GM15510 (cell line): Measurements from ENCODE around the gene DHRS9.

Experiments
- POLR2A ChIP-seq: IDR thresholded peaks from 3 replicates; pipeline ENCODE4 v1.6.1; 2011; ENCODE audit warnings: borderline replicate concordance; ENCODE audit not compliant: insufficient read length; ENCODE audit errors: extremely low read depth

Gene DHRS9

DNA sequence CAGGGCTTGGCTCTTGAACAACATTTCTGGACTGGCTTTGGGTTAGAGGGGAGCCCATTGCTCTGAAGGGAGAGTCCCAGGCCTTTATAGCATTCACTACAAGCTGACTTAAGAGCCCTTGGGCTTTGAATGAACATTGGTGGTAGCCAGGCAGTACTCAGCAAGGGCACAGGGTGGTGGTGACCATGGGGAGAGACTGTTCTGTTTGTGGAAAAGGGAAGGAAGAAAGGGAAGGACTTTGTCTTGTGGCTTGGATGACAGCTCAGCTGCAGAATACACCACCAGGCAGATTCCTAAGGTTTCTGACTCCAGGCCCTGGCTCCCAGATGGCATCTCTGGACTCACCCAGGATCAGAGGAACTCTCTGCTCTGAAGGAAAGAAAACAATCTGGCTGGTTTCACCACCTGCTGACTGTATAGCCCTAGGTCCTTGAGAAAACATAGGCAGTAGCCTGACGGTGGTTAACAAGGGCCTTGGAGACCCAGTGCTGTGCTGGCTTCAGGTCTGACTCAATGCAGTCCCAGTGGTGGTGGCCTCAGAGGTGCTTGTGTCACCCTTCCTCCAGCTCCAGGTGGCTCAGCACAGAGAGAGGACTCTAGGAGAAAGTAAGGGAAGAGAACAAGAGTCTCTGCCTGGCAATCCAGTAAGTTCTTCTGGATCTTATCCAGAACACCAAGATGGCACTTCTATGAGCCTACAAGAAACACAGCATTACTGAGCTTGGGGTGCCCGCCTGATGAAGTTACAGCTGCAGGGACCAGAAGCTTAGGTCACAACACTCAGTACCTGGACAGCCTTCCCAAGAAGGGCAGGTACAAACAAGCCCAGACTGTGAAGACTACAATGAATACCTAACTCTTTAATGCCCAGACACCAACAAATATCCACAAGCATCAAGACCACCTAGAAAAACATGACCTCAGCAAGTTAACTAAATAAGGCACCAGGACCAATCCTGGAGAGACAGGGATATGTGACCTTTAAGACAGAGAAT lies 21.8 kb upstream of the DHRS9 start:
- TF ChIP-seq POLR2A = no peak

DNA sequence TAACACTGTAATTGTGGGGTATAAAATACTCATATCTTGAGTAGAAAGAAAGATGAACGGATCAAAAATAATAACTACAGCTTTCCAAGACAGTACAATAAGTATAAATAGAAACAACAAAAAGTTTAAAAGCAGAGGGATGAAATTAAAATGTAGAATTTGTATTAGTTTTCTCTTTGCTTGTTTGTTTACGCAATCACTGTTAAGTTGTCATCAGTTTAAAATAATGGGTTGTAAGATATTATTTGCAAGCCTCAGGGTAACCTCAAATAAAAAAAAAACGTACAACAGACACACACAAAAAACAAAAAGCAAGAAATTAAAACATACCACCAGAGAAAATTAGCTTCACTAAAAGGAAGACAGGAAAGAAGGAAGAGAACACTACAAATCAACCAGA lies 20.2 kb upstream of the DHRS9 start:
- TF ChIP-seq POLR2A = no peak

DNA sequence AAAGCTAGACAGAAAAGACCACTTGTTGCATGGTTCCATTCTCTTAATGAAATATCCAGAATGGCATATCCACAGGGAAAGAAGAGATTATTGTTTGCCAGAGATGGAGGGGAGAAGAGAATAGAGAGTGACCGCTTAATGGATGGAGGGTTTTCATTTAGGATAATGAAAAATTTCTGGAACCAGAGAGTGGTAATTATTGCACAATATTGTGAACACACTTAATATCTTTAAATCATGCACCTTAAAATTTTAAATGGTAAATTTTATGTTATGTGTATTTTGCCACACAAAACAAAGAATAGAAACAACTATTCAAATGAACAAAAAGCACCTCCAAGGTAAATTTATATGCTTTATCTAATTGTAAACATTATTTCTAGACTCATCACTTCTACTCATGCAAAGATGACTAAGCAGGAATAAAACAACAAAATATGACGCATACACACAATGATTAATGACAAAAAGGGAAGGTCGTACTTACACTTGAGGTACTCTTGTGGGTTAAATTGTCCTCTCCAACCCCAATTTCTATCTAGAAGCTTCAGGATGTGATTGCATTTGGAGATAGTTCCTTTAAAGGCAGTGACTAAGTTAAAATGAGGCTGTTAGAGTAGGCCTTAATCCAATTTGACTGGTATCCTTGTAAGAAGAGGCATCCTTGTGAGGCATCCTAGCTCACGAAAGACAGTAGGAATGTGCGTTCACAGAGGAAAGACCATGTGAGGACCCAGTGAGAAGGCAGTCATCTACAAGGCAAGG lies 18.7 kb upstream of the DHRS9 start:
- no peak for TF ChIP-seq POLR2A

DNA sequence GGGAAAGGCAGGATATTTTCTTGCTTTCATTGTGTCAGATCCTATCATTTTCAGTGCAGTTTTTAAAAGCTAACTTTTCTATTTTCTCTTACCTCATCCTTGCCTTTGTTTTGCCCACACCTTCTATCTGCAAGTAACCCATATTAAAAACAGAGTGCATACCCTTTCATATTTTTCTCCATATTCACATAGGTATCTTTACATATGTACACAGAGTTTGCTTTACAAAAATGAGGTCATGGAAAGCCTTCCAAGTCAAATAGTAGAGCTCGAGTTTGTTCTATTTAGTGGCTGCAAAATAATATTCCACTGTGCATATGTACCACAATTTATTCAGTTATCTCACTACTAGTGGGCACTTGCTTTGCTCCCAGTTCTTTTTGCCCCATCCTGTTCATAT lies 3.9 kb upstream of the DHRS9 start:
- TF ChIP-seq POLR2A = no peak

DNA sequence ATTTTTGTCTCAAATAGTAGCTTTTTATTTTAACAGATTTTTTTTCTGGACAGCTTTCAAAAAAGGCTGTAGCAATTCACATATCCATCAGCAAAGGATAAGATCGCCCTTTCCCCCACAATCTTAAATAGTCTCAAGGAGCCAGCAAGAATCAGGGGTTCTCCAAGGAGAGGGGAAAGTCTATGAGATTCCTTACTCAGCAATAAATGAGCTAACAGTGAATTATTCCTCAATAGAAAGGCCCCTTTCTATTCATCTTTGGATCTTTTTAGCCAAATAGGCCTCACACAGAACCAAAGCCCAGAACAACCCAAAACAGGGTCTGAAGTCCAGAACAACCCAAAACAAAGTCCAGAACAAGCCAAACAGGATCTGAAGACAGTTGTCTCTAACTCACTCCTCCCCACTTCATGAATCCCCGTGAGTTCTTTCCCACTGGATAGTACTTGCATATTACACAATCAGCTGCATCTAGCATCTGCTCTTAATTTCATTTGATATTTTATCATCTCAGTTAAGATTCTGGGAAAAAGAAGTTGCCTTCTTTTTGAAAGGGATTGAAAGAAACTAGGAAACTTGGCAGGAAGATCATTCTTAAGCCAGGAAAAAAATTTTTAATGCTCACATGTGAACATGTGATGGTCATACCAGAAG lies 3.4 kb upstream of the DHRS9 start:
- no peak for TF ChIP-seq POLR2A

DNA sequence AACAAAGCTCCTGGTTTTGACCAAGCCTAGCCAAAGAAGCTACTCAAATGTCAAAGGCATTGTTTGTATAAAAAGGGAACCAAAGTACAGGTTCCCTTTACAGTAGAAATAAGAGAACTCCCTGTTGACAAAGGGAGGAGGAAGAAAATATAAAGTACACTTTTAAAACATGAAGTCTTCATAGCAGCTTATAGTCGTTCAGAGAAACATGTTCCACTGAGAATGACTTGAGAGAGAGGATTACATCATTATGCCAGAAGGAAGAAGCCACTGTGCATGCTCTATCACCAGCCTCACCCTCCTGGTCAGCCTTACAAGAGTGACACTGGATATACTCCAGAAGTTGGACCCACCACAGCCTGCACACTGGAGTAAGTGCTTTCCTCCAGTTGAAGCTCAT lies 2.5 kb upstream of the DHRS9 start:
- no peak for TF ChIP-seq POLR2A

DNA sequence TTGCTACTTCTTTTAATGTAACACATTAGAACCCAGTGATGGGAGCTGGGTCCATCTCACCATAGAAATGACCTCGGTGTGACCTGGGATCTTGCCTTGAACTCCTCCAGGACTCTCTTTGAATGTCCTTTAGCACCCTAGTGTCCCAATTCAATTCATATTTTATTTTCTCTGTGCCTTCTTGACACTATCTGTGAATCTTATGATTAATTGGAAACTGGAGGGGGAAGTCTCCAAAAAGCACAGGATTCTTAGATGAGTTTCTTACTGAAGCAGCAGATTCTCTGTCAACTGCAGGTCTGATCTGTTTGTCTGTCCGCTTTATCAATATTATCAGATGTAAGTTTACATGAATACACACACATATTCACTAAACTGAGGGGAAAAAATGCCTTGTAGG lies 470 bp downstream of the DHRS9 start:
- TF ChIP-seq POLR2A = no peak

DNA sequence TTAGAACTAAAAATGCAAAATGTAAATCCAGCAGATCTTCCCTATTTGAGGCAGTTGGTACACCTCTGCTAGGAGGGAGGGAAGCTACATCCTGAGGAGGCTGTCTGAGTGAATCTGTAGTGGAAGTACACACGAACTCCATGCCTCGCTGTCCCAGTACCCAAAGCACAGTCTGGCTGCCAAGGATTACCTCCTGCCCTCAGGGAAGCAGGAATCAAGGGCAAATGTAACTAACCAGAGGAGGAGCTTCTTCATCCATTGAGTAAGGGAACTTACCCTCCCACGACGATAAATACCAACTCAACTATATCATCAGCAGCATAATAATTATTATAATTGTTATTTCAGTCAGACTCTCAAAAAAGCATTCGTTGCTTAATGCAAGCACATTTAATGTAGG lies 2.1 kb downstream of the DHRS9 start:
- TF ChIP-seq POLR2A = no peak

DNA sequence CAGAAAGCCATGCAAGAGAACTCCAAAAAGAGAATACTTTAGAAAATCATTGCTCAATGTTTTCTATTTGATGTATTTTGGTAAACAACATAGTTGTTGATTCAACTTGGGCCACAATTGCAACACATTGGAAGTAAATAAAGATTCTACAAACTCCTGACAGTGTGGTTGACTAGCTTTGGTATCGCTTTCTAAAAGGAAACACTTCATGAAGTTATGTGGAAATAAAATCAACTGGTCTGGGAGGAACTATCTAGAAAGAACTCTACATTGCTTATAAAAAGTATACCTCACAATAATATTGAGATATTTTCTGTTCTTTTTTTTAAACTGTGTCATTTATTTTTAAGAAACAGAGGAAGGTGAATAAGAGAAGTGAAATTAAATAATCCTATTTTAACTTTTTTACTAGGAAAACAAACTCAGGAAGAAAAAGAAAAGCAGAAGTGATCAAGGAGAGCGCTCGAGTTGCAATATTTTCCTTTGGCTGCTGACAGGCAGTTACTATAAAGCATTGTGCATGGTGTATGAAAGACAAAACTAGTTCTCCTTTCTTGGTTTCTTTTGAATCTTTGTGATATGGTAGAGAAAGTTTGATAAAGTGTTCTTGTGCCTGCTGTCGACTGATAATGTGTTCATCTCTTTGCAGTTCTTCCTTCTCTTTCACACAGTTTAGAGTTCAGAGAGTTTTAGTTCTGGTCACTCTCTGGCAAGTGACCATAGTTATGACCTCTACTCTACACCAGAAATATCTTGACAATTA lies 3.0 kb downstream of the DHRS9 start:
- TF ChIP-seq POLR2A = no peak

DNA sequence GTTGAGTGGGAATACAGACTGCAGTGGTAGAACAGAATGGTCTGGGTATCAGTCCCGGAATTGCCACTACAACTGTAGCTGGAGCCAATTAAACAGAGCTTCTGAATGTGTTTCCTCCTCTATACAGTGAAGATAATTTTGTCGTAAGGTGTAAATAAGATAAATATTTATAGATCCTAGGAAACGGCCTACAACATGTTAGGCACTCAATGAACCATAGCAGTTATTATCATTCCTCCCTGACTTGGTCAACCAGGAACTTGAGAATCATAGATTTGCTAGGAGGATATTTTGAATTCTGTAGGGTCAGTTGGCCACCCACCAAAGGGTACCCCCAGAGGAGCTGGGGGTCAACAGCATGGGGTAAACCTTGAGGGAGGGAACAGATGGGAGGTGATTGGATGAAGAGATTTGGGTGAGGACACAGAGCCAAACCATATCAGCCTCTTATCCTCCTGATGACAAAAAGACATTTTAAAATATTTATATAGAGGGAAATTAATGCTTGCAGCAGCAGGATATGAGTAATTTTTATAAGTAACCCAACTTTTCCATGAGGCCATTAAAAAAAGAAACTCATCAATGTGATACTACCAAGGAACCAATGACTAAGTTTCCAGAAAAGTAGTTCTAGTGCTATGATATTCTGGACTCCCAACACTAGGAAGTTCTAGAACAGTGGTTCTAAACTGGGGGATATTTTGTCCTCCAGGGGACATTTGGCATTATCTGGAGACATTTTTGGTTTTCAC lies 4.0 kb downstream of the DHRS9 start:
- TF ChIP-seq POLR2A = no peak

DNA sequence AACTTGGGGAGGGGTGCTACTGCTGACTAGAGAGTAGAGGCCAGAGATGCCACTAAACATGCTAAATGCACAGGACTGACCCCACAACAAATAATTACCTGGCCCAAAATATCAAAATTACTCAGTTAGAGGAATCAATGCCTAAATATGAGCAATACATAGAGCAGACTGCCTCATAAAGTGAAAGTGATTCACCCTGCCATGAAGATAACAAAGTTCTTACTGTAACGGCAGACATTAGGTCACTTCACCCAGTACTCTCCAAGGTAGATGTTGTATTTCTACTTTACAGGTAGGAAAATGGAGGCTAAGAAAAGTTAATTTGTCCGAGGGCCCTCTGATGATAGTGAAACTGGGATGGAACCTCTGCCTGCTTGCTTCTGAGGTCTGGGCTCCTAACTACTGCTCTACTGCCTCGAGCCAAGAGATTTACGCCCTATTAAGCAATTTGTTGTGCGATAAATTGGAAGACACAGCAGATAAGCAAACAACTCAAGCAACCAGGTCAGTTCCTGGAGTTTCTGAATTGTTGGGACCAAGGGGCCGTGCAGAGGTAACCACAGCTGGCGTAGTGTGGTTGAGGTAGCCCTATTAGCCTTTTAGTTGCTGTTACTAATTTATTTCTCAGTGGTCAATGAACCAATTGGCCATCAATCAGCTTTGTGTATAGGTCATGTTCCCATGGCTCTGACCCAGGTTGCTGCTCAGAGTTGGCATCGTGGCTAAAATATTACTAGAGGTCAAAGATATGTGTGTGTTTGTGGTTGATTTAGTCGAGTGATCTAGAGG lies 4.8 kb downstream of the DHRS9 start:
- no peak for TF ChIP-seq POLR2A

DNA sequence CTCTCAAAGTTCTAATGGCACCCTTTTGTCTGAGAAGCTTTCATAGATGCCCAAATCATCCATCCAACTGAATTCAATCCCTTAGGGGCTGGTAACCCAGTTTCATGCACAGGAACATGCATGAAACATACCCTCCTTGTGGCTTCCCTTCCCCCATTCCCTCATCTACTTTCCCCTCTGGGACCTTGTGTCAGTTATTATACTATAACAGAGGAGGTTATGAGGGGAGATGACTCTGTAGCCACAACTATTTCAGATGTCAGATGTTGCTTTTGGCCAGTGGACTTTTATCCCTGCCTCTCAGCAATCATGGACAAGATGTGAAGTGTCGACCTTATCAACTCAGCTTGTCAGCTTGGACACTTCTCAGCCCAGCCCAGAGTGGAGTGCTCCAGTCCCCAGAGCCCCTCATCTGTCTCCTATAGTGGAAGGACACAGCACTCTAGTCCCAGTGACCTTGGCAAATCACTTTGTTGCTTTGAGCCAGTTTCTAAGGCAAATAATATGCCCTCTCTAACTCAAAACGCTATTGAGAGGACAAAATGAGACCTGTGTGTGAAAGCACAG lies 8.4 kb downstream of the DHRS9 start:
- no peak for TF ChIP-seq POLR2A
